Endothelial cell (in vitro differentiated cells): ENCODE data around the gene CDKL5. TPM values are rescaled to one million over a fixed set of nuclear protein-coding genes. Genes with fewer than 3 reads are reported as not detected.

Experiments used
- DNase-seq: peaks from one replicate; pipeline ENCODE4 v3.0.0; 2021; ENCODE audit warnings: low spot score
- H3K27ac Mint-ChIP-seq: one replicate; pipeline ENCODE4 v1.8.0; 2021; ENCODE audit warnings: mixed read lengths, inconsistent platforms; ENCODE audit not compliant: unreplicated experiment
- H3K27me3 Mint-ChIP-seq: one replicate; pipeline ENCODE4 v1.8.0; 2021; ENCODE audit warnings: mild to moderate bottlenecking, moderate library complexity, mixed read lengths, inconsistent platforms; ENCODE audit not compliant: unreplicated experiment
- H3K36me3 Mint-ChIP-seq: one replicate; pipeline ENCODE4 v1.8.0; 2021; ENCODE audit warnings: mild to moderate bottlenecking, low read depth, mixed read lengths, inconsistent platforms; ENCODE audit not compliant: unreplicated experiment
- H3K4me1 Mint-ChIP-seq: one replicate; pipeline ENCODE4 v1.8.0; 2021; ENCODE audit warnings: mild to moderate bottlenecking, mixed read lengths, inconsistent platforms; ENCODE audit not compliant: unreplicated experiment
- H3K4me3 Mint-ChIP-seq: one replicate; pipeline ENCODE4 v1.8.0; 2021; ENCODE audit warnings: mild to moderate bottlenecking, mixed read lengths, inconsistent platforms; ENCODE audit not compliant: unreplicated experiment
- H3K9me3 Mint-ChIP-seq: one replicate; pipeline ENCODE4 v1.8.0; 2021; ENCODE audit warnings: mixed read lengths, inconsistent platforms; ENCODE audit not compliant: unreplicated experiment
- CTCF ChIP-seq: fragments of 200-600 bp; sonication (generic); IDR thresholded peaks from one replicate; pipeline ENCODE4 v1.5.0; 2021; ENCODE audit warnings: antibody characterized with exemption; ENCODE audit not compliant: unreplicated experiment
- total RNA-seq: library from RNA; stranded (reverse); fragmentation: NEBNext Ultra II Directional; extraction: Animal tissue kit (Norgen Biotek cat#: 25700); gene quantifications from one replicate; pipeline ENCODE4 v1.2.1, GENCODE V29; 2021; ENCODE audit not compliant: unreplicated experiment

CDKL5 gene
- total RNA-seq, 1 donor from 2014 or later = 10.6 TPM

GRCh38 chrX:18692541-18692940 is 267.1 kb downstream of the CDKL5 start:
- TF ChIP-seq CTCF = no peak
- H3K27me3 Mint-ChIP-seq = no peaks in the 10 kb centered on the region
- no peaks in the 10 kb centered on the region for H3K4me1 Mint-ChIP-seq
- no peaks in the 10 kb centered on the region for H3K36me3 Mint-ChIP-seq
- H3K4me3 Mint-ChIP-seq = no peak overlapping the region
- no peak overlapping the region for H3K27ac Mint-ChIP-seq
- no peak for DNase-seq
- no peaks in the 10 kb centered on the region for H3K9me3 Mint-ChIP-seq

GRCh38 chrX:18696653-18697052 is 271.2 kb downstream of the CDKL5 start:
- no peaks in the 10 kb centered on the region for H3K27me3 Mint-ChIP-seq

GRCh38 chrX:18698737-18699650 is 273.6 kb downstream of the CDKL5 start:
- no peak for DNase-seq
- no peaks in the 10 kb centered on the region for H3K36me3 Mint-ChIP-seq
- no peak overlapping the region for H3K27ac Mint-ChIP-seq
- H3K9me3 Mint-ChIP-seq = no peaks in the 10 kb centered on the region
- H3K4me3 Mint-ChIP-seq = no peak overlapping the region
- no peak for TF ChIP-seq CTCF
- no peaks in the 10 kb centered on the region for H3K27me3 Mint-ChIP-seq
- H3K4me1 Mint-ChIP-seq = no peaks in the 10 kb centered on the region

More at GRCh38 chrX:18696653-18697052, 271.2 kb downstream of the CDKL5 start:
- Mint-ChIP-seq H3K27ac (no peak overlapping the region), H3K4me1 (no peaks in the 10 kb centered on the region), H3K9me3 (no peaks in the 10 kb centered on the region), H3K4me3 (no peak overlapping the region), H3K36me3 (no peaks in the 10 kb centered on the region)
- no peak for DNase-seq
- no peak for TF ChIP-seq CTCF

GRCh38 chrX:18701621-18702361 is 276.4 kb downstream of the CDKL5 start:
- H3K36me3 Mint-ChIP-seq = no peaks in the 10 kb centered on the region
- no peaks in the 10 kb centered on the region for H3K9me3 Mint-ChIP-seq
- no peak for DNase-seq
- TF ChIP-seq CTCF = no peak
- H3K4me1 Mint-ChIP-seq = no peaks in the 10 kb centered on the region
- H3K4me3 Mint-ChIP-seq = no peak overlapping the region
- H3K27me3 Mint-ChIP-seq = no peaks in the 10 kb centered on the region
- no peak overlapping the region for H3K27ac Mint-ChIP-seq
